Measurements from ENCODE around the gene PNKD.

Gene PNKD

GRCh38 chr2:218369330-218369729 lies 99.0 kb downstream of the PNKD start:
- Histone ChIP-seq H3K27me3 (ENCODE audit: insufficient read depth, low read length, poor library complexity, severe bottlenecking) (no peaks in the 10 kb centered on the region), H3K9ac (ENCODE audit: low read depth, low read length, poor library complexity, severe bottlenecking) (no peak overlapping the region), H3K9me3 (ENCODE audit: insufficient read depth, low read depth, low read length) (no peaks in the 10 kb centered on the region), H3K4me2 (ENCODE audit: low read depth, low read length, poor library complexity, severe bottlenecking) (no peak overlapping the region), H3K4me1 (ENCODE audit: insufficient read depth, low read length, poor library complexity, severe bottlenecking) (peaks cover 6% of the 10 kb centered on the region), H2AFZ (ENCODE audit: low read length) (no peak overlapping the region), H3F3A (ENCODE audit: low read depth) (no peaks in the 10 kb centered on the region), H3K9me2 (replicated peaks; ENCODE audit: low read depth, low read length) (no peaks in the 10 kb centered on the region), H3K4me3 (ENCODE audit: low read length, poor library complexity, severe bottlenecking) (no peak overlapping the region), H4K20me1 (ENCODE audit: insufficient read depth, low read length, poor library complexity, severe bottlenecking) (no peaks in the 10 kb centered on the region), H3K79me2 (ENCODE audit: insufficient read depth, low read length) (no peaks in the 10 kb centered on the region), H3K36me3 (ENCODE audit: insufficient read depth, low read length) (no peaks in the 10 kb centered on the region)
- TF ChIP-seq, protein P1, sequence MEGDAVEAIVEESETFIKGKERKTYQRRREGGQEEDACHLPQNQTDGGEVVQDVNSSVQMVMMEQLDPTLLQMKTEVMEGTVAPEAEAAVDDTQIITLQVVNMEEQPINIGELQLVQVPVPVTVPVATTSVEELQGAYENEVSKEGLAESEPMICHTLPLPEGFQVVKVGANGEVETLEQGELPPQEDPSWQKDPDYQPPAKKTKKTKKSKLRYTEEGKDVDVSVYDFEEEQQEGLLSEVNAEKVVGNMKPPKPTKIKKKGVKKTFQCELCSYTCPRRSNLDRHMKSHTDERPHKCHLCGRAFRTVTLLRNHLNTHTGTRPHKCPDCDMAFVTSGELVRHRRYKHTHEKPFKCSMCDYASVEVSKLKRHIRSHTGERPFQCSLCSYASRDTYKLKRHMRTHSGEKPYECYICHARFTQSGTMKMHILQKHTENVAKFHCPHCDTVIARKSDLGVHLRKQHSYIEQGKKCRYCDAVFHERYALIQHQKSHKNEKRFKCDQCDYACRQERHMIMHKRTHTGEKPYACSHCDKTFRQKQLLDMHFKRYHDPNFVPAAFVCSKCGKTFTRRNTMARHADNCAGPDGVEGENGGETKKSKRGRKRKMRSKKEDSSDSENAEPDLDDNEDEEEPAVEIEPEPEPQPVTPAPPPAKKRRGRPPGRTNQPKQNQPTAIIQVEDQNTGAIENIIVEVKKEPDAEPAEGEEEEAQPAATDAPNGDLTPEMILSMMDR (conservative IDR thresholded peaks at IDR 0.05; ENCODE audit: low read length) = no peak
- TF ChIP-seq EZH2phosphoT487 (IDR thresholded peaks at IDR 0.05; ENCODE audit: borderline replicate concordance) = no peak

DNA sequence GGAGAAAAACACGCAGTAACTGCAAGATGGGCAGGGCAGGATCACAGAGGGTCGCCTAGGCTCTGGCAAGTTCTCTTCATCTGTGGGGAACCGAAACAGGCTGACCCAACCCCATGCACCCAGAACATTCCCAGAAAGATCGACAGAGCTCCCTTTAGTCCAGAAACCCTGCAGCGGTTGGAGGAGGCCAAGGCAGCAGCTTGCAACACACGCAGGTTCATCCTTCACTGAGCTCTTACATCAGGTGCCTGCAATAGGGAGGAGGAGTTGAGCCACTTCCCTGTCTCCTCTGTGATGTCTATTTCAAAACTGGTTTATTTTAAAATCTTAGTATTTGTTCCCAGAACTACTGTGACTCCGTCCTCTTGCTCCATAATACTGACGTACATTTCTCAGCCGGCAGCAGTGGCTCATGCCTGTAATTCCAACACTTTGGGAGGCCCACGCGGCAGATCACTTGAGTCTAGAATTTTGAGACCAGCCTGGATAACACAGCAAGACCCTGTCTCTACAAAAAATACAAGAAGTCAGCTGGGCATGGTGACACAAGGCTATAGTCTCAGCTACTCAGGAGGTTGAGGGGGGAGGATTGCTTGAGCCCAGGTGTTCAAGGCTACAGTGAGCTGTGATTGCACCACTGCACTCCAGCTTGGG lies 100.2 kb downstream of the PNKD start:
- no peaks in the 10 kb centered on the region for H3K9me2 ChIP-seq (replicated peaks; ENCODE audit: low read depth, low read length)
- TF ChIP-seq EZH2phosphoT487 (IDR thresholded peaks at IDR 0.05; ENCODE audit: borderline replicate concordance) = no peak
- TF ChIP-seq, protein P1 (conservative IDR thresholded peaks at IDR 0.05; ENCODE audit: low read length) = no peak
- no peak overlapping the region for H2AFZ ChIP-seq (ENCODE audit: low read length)
- H3K4me2 ChIP-seq (ENCODE audit: low read depth, low read length, poor library complexity, severe bottlenecking) = no peak overlapping the region
- H3K9ac ChIP-seq (ENCODE audit: low read depth, low read length, poor library complexity, severe bottlenecking) = no peak overlapping the region
- no peaks in the 10 kb centered on the region for H3K9me3 ChIP-seq (ENCODE audit: insufficient read depth, low read depth, low read length)
- no peak overlapping the region for H3K4me3 ChIP-seq (ENCODE audit: low read length, poor library complexity, severe bottlenecking)
- H3K36me3 ChIP-seq (ENCODE audit: insufficient read depth, low read length) = no peaks in the 10 kb centered on the region
- no peaks in the 10 kb centered on the region for H3F3A ChIP-seq (ENCODE audit: low read depth)
- H3K4me1 ChIP-seq (ENCODE audit: insufficient read depth, low read length, poor library complexity, severe bottlenecking) = peaks cover 6% of the 10 kb centered on the region
- H4K20me1 ChIP-seq (ENCODE audit: insufficient read depth, low read length, poor library complexity, severe bottlenecking) = no peaks in the 10 kb centered on the region
- H3K27me3 ChIP-seq (ENCODE audit: insufficient read depth, low read length, poor library complexity, severe bottlenecking) = no peaks in the 10 kb centered on the region
- no peaks in the 10 kb centered on the region for H3K79me2 ChIP-seq (ENCODE audit: insufficient read depth, low read length)

- Histone ChIP-seq H3K79me2 (ENCODE audit: insufficient read depth, low read length) (no peaks in the 10 kb centered on the region), H3F3A (ENCODE audit: low read depth) (no peaks in the 10 kb centered on the region), H3K9me2 (replicated peaks; ENCODE audit: low read depth, low read length) (no peaks in the 10 kb centered on the region), H3K4me3 (ENCODE audit: low read length, poor library complexity, severe bottlenecking) (no peak overlapping the region), H3K4me1 (ENCODE audit: insufficient read depth, low read length, poor library complexity, severe bottlenecking) (peaks cover 6% of the 10 kb centered on the region), H2AFZ (ENCODE audit: low read length) (no peak overlapping the region), H3K9ac (ENCODE audit: low read depth, low read length, poor library complexity, severe bottlenecking) (no peak overlapping the region), H3K9me3 (ENCODE audit: insufficient read depth, low read depth, low read length) (no peaks in the 10 kb centered on the region), H3K4me2 (ENCODE audit: low read depth, low read length, poor library complexity, severe bottlenecking) (no peak overlapping the region), H3K36me3 (ENCODE audit: insufficient read depth, low read length) (no peaks in the 10 kb centered on the region), H3K27me3 (ENCODE audit: insufficient read depth, low read length, poor library complexity, severe bottlenecking) (no peaks in the 10 kb centered on the region), H4K20me1 (ENCODE audit: insufficient read depth, low read length, poor library complexity, severe bottlenecking) (no peaks in the 10 kb centered on the region)
- TF ChIP-seq, protein P1 (conservative IDR thresholded peaks at IDR 0.05; ENCODE audit: low read length) = no peak
- TF ChIP-seq EZH2phosphoT487 (IDR thresholded peaks at IDR 0.05; ENCODE audit: borderline replicate concordance) = no peak
Measured at GRCh38 chr2:218371983-218372350, 101.6 kb downstream of the PNKD start.
